ENCODE data around the gene OCIAD1. TPM values are rescaled to one million over a fixed set of nuclear protein-coding genes. Genes with fewer than 3 reads are reported as not detected.

Gene OCIAD1
- total RNA-seq, 1 experiment from 2014 or later: 133 TPM

DNA sequence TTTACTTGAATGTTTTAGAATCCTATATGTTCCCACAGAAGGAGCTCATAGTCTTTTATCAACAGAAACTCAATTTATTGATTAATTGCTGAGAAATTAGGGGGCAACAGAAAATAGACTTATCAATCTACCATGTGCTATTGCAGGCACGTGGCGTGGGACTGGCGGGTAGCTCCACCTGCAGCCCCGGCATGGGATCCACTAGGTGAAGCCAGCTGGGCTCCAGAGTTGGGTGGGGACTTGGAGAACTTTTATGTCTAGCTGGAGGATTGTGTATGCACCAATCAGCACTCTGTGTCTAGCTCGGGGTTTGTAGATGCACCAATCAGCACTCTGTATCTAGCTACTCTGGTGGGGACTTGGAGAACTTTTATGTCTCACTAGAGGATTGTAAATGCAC is 3.3 kb upstream of the OCIAD1 start:
- no peak overlapping the region for H3K27ac Mint-ChIP-seq (ENCODE audit: unreplicated experiment)
- no peaks in the 10 kb centered on the region for H3K27me3 ChIP-seq (replicated peaks; ENCODE audit: control insufficient read depth, insufficient read depth, low read length)
- H3K4me3 Mint-ChIP-seq (ENCODE audit: unreplicated experiment): no peak overlapping the region
- no TSS peak for BruUV-seq (replicated peaks)
- TF ChIP-seq, protein P1, sequence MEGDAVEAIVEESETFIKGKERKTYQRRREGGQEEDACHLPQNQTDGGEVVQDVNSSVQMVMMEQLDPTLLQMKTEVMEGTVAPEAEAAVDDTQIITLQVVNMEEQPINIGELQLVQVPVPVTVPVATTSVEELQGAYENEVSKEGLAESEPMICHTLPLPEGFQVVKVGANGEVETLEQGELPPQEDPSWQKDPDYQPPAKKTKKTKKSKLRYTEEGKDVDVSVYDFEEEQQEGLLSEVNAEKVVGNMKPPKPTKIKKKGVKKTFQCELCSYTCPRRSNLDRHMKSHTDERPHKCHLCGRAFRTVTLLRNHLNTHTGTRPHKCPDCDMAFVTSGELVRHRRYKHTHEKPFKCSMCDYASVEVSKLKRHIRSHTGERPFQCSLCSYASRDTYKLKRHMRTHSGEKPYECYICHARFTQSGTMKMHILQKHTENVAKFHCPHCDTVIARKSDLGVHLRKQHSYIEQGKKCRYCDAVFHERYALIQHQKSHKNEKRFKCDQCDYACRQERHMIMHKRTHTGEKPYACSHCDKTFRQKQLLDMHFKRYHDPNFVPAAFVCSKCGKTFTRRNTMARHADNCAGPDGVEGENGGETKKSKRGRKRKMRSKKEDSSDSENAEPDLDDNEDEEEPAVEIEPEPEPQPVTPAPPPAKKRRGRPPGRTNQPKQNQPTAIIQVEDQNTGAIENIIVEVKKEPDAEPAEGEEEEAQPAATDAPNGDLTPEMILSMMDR (IDR thresholded peaks at IDR 0.05; ENCODE audit: insufficient read depth in 1 of 2, low read depth in 1 of 2, low read length in 1 of 2, severe bottlenecking in 1 of 2, unreplicated experiment in 1 of 2): no peak
- intact Hi-C loops (cut with micrococcal nuclease; ENCODE audit: unreplicated experiment): no loop called here
- no peaks in the 10 kb centered on the region for H3K4me1 ChIP-seq
- H3K9me3 ChIP-seq: no peaks in the 10 kb centered on the region
- no peaks in the 10 kb centered on the region for H3K36me3 ChIP-seq (ENCODE audit: control insufficient read depth, insufficient read depth, low read length)
- no peak for DNase-seq
- ChIA-PET POLR2A (no interaction called here), CTCF (no interaction called here)
- H3K27me3 Mint-ChIP-seq (ENCODE audit: insufficient read depth, unreplicated experiment): no peaks in the 10 kb centered on the region
- H3K36me3 Mint-ChIP-seq (ENCODE audit: insufficient read depth, unreplicated experiment): peaks cover 9% of the 10 kb centered on the region
- peaks cover 8% of the 10 kb centered on the region for H3K4me1 Mint-ChIP-seq (ENCODE audit: low read depth, unreplicated experiment)
- peaks cover 9% of the 10 kb centered on the region for H3K9me3 Mint-ChIP-seq (ENCODE audit: unreplicated experiment)
- no peak overlapping the region for H3K4me3 ChIP-seq (ENCODE audit: low read depth, low read length)

GRCh38 chr4:48831532-48832030 is 693 bp downstream of the OCIAD1 start:
- H3K27me3 Mint-ChIP-seq (ENCODE audit: insufficient read depth, unreplicated experiment): no peaks in the 10 kb centered on the region
- H3K36me3 Mint-ChIP-seq (ENCODE audit: insufficient read depth, unreplicated experiment): peaks cover 36% of the 10 kb centered on the region
- Histone ChIP-seq H3K27me3 (replicated peaks; ENCODE audit: control insufficient read depth, insufficient read depth, low read length) (no peaks in the 10 kb centered on the region), H3K4me1 (no peaks in the 10 kb centered on the region), H3K36me3 (ENCODE audit: control insufficient read depth, insufficient read depth, low read length) (no peaks in the 10 kb centered on the region), H3K9me3 (no peaks in the 10 kb centered on the region), H3K4me3 (ENCODE audit: low read depth, low read length) (peak overlapping the region; percentile 97)
- H3K4me3 Mint-ChIP-seq (ENCODE audit: unreplicated experiment): peak overlapping the region; percentile 98
- peak overlapping the region; percentile 99 for H3K27ac Mint-ChIP-seq (ENCODE audit: unreplicated experiment)
- intact Hi-C loops (cut with micrococcal nuclease; ENCODE audit: unreplicated experiment): loop anchor here (1.0 to 10.0 kb wide), 2 partner anchors 51 to 257 kb away; partner anchors contain the start of gene FRYL
- H3K9me3 Mint-ChIP-seq (ENCODE audit: unreplicated experiment): peaks cover 6% of the 10 kb centered on the region
- BruUV-seq (replicated peaks): TSS peak; percentile 83
- POLR2A ChIA-PET: no interaction called here
- peaks cover 8% of the 10 kb centered on the region for H3K4me1 Mint-ChIP-seq (ENCODE audit: low read depth, unreplicated experiment)
- CTCF ChIA-PET: no interaction called here
- no peak for DNase-seq
- TF ChIP-seq, protein P1 (IDR thresholded peaks at IDR 0.05; ENCODE audit: insufficient read depth in 1 of 2, low read depth in 1 of 2, low read length in 1 of 2, severe bottlenecking in 1 of 2, unreplicated experiment in 1 of 2): no peak

DNA sequence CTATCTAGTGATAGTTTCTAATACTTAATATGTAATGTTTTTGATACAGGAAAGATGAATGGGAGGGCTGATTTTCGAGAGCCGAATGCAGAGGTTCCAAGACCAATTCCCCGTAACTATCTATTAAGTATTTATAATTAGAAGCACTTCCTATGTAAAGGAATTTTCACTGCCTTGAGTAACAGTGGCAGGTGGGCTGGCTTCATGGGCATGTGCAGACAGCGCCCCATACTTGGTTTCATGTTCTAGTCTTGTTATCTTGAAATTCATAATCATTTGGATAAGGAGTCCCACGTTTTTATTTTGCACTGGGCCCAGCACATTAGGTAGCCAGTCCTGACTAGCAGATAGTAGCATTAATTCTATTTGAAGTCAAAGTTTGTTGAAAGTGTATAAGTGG is 1.7 kb downstream of the OCIAD1 start:
- no peaks in the 10 kb centered on the region for H3K27me3 ChIP-seq (replicated peaks; ENCODE audit: control insufficient read depth, insufficient read depth, low read length)
- H3K27me3 Mint-ChIP-seq (ENCODE audit: insufficient read depth, unreplicated experiment): no peaks in the 10 kb centered on the region
- intact Hi-C loops (cut with micrococcal nuclease; ENCODE audit: unreplicated experiment): loop anchor here (10.0 kb wide), 1 partner anchor 258 kb away; no protein-coding TSS in a partner anchor

More for the DNA sequence above, 1.7 kb downstream of the OCIAD1 start:
- POLR2A ChIA-PET: interaction anchor here (1.1 kb wide), 1 partner anchor 52 kb away, joined by 3 read pairs; no protein-coding TSS in a partner anchor
- H3K4me3 ChIP-seq (ENCODE audit: low read depth, low read length): no peak overlapping the region; the same call in 1 of the 2 replicates
- H3K36me3 Mint-ChIP-seq (ENCODE audit: insufficient read depth, unreplicated experiment): peaks cover 44% of the 10 kb centered on the region
- CTCF ChIA-PET: no interaction called here
- no peaks in the 10 kb centered on the region for H3K9me3 ChIP-seq
- no peaks in the 10 kb centered on the region for H3K9me3 Mint-ChIP-seq (ENCODE audit: unreplicated experiment)
- no TSS peak for BruUV-seq (replicated peaks)
- peak overlapping the region; percentile 99 for H3K27ac Mint-ChIP-seq (ENCODE audit: unreplicated experiment)
- H3K4me1 Mint-ChIP-seq (ENCODE audit: low read depth, unreplicated experiment): peaks cover 8% of the 10 kb centered on the region
- H3K4me3 Mint-ChIP-seq (ENCODE audit: unreplicated experiment): peak overlapping the region; percentile 98
- DNase-seq: no peak
- TF ChIP-seq, protein P1 (IDR thresholded peaks at IDR 0.05; ENCODE audit: insufficient read depth in 1 of 2, low read depth in 1 of 2, low read length in 1 of 2, severe bottlenecking in 1 of 2, unreplicated experiment in 1 of 2): no peak
- no peaks in the 10 kb centered on the region for H3K4me1 ChIP-seq
- H3K36me3 ChIP-seq (ENCODE audit: control insufficient read depth, insufficient read depth, low read length): no peaks in the 10 kb centered on the region
